ENCODE data around the gene FAM20B. TPM values are rescaled to one million over a fixed set of nuclear protein-coding genes. Genes with fewer than 3 reads are reported as not detected.

The FAM20B gene
- total RNA-seq, 2 donors from 2014 or later, result 37.2 to 44.9 TPM

DNA sequence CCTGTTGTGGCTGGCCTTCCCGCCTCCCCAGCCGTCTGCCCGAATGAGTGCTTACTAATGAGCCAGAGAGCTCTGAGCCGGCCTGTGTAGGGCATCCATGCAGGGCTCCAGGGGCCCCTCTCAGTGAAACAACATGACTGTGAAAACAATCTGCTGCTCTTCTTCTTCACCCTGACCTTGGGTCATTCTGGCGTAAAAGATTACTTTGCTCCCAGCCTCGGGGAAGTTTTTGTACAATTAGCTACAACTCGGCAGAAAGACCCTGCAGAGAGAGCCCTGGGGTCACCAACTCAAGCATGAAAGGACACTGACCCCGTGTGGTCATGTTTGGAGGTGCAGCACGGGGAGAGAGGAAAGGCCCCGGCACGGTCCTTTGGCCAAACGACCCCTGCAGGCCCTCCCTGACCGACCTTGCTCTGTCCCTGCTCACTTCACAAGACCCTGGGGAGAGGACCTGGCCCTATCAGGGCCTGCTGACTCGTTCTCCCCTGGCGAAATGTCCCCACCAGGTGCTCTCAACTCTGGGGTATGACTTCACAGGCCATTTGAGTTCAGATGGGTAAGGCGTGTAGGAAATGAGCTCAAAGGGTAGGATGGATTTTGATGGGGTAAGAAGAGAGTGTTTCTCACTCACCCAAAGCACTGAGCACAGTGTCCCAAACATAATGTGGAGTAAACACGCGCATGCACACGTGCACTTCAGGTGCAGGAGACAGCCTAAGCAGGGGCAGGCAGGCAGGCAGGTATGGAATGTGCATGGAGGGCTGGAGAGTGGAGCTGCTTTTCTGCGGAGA lies 22.9 kb upstream of the FAM20B start:
- TF ChIP-seq CTCF (IDR thresholded peaks at IDR 0.05), result peak; percentile 98
- peak; percentile 22 for DNase-seq (ENCODE audit: low spot score)
- ATAC-seq (ENCODE audit: insufficient number of reproducible peaks, low FRiP score, low read depth), result peak; percentile 49
- Histone ChIP-seq H3K27ac (no peak overlapping the region), H3K27me3 (replicated peaks; ENCODE audit: insufficient read depth) (no peaks in the 10 kb centered on the region), H3K9me3 (no peaks in the 10 kb centered on the region), H3K36me3 (no peaks in the 10 kb centered on the region), H3K4me3 (peak overlapping the region; percentile 20), H3K4me1 (ENCODE audit: control insufficient read depth in 1 of 2, low read depth in 2 of 2) (peaks cover 0 to 11% of the 10 kb centered on the region in 2 donors)

DNA sequence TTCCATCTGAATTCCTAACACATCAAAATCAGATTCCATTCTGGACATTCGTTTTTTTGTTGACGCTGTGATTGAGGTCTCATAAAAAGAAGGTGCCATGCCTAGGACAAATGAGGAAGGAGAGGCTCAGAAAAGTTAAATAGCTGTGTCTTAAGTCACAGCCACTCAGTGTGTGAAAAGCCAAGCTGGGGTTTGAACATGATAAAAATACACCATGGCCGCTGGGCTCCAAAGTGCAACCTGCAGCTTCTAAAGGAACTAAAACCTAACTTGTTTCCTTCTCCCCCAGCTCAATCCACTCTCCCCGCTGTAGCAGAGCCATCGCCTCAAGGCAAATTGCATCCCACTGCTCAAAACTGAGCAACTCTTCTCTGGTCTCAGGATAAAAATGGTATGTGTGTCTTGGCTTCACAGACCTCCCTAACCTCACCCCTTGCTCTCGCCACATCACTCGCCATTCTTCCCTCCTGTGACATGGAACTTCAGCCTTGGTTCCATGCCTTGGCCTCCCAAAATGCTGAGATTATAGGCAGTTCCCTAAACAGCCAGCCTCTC lies 22.1 kb upstream of the FAM20B start:
- no peak for TF ChIP-seq CTCF (IDR thresholded peaks at IDR 0.05)
- Histone ChIP-seq H3K9me3 (no peaks in the 10 kb centered on the region), H3K4me3 (no peak overlapping the region), H3K27me3 (replicated peaks; ENCODE audit: insufficient read depth) (no peaks in the 10 kb centered on the region), H3K27ac (no peak overlapping the region), H3K36me3 (no peaks in the 10 kb centered on the region), H3K4me1 (ENCODE audit: control insufficient read depth in 1 of 2, low read depth in 2 of 2) (peaks cover under 1 to 13% of the 10 kb centered on the region in 2 donors)
- ATAC-seq (ENCODE audit: insufficient number of reproducible peaks, low FRiP score, low read depth) (no peak), DNase-seq (ENCODE audit: low spot score) (no peak)

DNA sequence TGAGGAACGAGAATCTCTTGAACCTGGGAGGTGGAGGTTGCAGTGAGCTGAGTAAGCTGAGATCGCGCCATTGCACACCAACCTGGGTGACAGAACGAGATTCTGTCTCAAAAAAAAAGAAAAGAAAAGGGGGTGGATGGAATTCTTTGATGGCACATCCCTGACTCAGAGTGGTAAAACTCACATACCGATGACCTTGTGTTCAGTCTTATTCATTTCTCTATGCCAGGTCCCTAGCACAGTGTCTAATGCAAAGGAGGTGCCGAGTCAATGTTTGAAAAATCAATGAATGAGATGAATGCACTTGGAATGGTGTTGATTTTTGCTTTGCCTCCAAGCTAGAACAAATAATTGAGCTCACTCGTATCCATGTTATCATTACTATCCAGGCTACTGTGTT lies 18.5 kb upstream of the FAM20B start:
- no peaks in the 10 kb centered on the region for H3K27me3 ChIP-seq (replicated peaks; ENCODE audit: insufficient read depth)
- no peak for TF ChIP-seq CTCF (IDR thresholded peaks at IDR 0.05)

GRCh38 chr1:179010671-179011070 lies 15.0 kb upstream of the FAM20B start:
- Histone ChIP-seq H3K9me3 (no peaks in the 10 kb centered on the region), H3K4me1 (ENCODE audit: control insufficient read depth in 1 of 2, low read depth in 2 of 2) (peaks cover 9 to 12% of the 10 kb centered on the region in 2 donors), H3K27me3 (replicated peaks; ENCODE audit: insufficient read depth) (no peaks in the 10 kb centered on the region), H3K27ac (no peak overlapping the region), H3K4me3 (no peak overlapping the region), H3K36me3 (no peaks in the 10 kb centered on the region)
- DNase-seq (ENCODE audit: low spot score) (no peak), ATAC-seq (ENCODE audit: insufficient number of reproducible peaks, low FRiP score, low read depth) (no peak)
- no peak for TF ChIP-seq CTCF (IDR thresholded peaks at IDR 0.05)

More for the DNA sequence above, 18.5 kb upstream of the FAM20B start:
- DNase-seq (ENCODE audit: low spot score) (no peak), ATAC-seq (ENCODE audit: insufficient number of reproducible peaks, low FRiP score, low read depth) (no peak)
- Histone ChIP-seq H3K4me3 (no peak overlapping the region), H3K4me1 (ENCODE audit: control insufficient read depth in 1 of 2, low read depth in 2 of 2) (peaks cover 9 to 22% of the 10 kb centered on the region in 2 donors), H3K36me3 (no peaks in the 10 kb centered on the region), H3K27ac (no peak overlapping the region), H3K9me3 (no peaks in the 10 kb centered on the region)

DNA sequence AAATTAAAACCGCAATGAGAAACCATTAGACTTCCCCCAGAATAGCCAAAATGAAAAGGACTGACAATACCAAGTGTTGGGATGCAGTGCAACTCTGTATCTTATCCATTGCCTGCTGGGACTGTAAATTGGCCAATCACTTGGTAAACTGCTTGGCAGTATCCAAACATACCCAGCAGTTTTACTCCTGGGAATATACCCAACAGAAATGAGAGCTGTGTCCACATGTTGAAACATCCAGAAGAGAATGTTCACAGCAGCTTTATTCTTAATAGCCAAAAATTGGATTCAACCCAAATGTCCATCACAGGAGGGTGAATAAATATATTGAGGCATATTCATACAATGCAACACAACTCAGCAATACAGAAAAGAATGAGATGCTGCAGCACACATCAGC lies 13.7 kb upstream of the FAM20B start:
- Histone ChIP-seq H3K4me3 (no peak overlapping the region), H3K36me3 (no peaks in the 10 kb centered on the region), H3K9me3 (no peaks in the 10 kb centered on the region), H3K27ac (no peak overlapping the region), H3K4me1 (ENCODE audit: control insufficient read depth in 1 of 2, low read depth in 2 of 2) (peaks cover 9 to 16% of the 10 kb centered on the region in 2 donors), H3K27me3 (replicated peaks; ENCODE audit: insufficient read depth) (no peaks in the 10 kb centered on the region)
- TF ChIP-seq CTCF (IDR thresholded peaks at IDR 0.05), result no peak
- no peak for DNase-seq (ENCODE audit: low spot score)
- ATAC-seq (ENCODE audit: insufficient number of reproducible peaks, low FRiP score, low read depth), result no peak
